ENCODE measurements around the gene COL12A1. TPM values are rescaled to one million over a fixed set of nuclear protein-coding genes. Genes with fewer than 3 reads are reported as not detected.

The COL12A1 gene
- total RNA-seq, 2 donors from 2014 or later = 0.13 to 0.64 TPM

- no peak for TF ChIP-seq CTCF (conservative IDR thresholded peaks at IDR 0.05)
- Histone ChIP-seq H3K4me1 (ENCODE audit: control insufficient read depth, insufficient read depth, low read length) (peaks cover 7% of the 10 kb centered on the region), H3K27ac (ENCODE audit: low read depth, low read length) (no peak overlapping the region), H3K27me3 (ENCODE audit: control insufficient read depth, insufficient read depth, low read length, poor library complexity, severe bottlenecking) (no peaks in the 10 kb centered on the region), H3K4me3 (ENCODE audit: low read length) (no peak overlapping the region), H3K36me3 (ENCODE audit: control insufficient read depth, insufficient read depth, low read length) (no peaks in the 10 kb centered on the region), H3K9me3 (ENCODE audit: control insufficient read depth, low read length) (no peaks in the 10 kb centered on the region), H3K9ac (ENCODE audit: extremely low read depth, low read length, poor library complexity, severe bottlenecking) (no peak overlapping the region)
- H3K4me3 Mint-ChIP-seq = no peak overlapping the region
- WGBS, 2 experiments (ENCODE audit: insufficient coverage in 1 of 2, insufficient read length in 1 of 2) = 92% methylated on average over 2 of the region's 2 CpGs; no CpG with 5 or more reads in 1 of the 2 experiments
- no peaks in the 10 kb centered on the region for H3K9me3 Mint-ChIP-seq
- H3K27ac Mint-ChIP-seq = no peak overlapping the region
- no peak for DNase-seq
- H3K27me3 Mint-ChIP-seq (ENCODE audit: insufficient read depth) = peaks cover 10% of the 10 kb centered on the region
- peaks cover 12% of the 10 kb centered on the region for H3K4me1 Mint-ChIP-seq
- no peaks in the 10 kb centered on the region for H3K36me3 Mint-ChIP-seq (ENCODE audit: low read depth)
These were observed 116.5 kb downstream of the COL12A1 start for GRCh38 chr6:75089151-75089897.

GRCh38 chr6:75085931-75086635 is 119.8 kb downstream of the COL12A1 start:
- H3K9me3 ChIP-seq (ENCODE audit: control insufficient read depth, low read length) = no peaks in the 10 kb centered on the region
- no peak overlapping the region for H3K4me3 Mint-ChIP-seq
- peaks cover 23% of the 10 kb centered on the region for H3K27me3 Mint-ChIP-seq (ENCODE audit: insufficient read depth)
- H3K36me3 Mint-ChIP-seq (ENCODE audit: low read depth) = no peaks in the 10 kb centered on the region
- H3K27ac ChIP-seq (ENCODE audit: low read depth, low read length) = no peak overlapping the region
- WGBS, 2 experiments (ENCODE audit: insufficient coverage in 1 of 2, insufficient read length in 1 of 2) = 91 to 95% methylated on average over 8 to 12 of the region's 13 CpGs
- no peak overlapping the region for H3K4me3 ChIP-seq (ENCODE audit: low read length)
- H3K4me1 ChIP-seq (ENCODE audit: control insufficient read depth, insufficient read depth, low read length) = peaks cover 7% of the 10 kb centered on the region
- no peak overlapping the region for H3K9ac ChIP-seq (ENCODE audit: extremely low read depth, low read length, poor library complexity, severe bottlenecking)
- no peaks in the 10 kb centered on the region for H3K9me3 Mint-ChIP-seq
- H3K27me3 ChIP-seq (ENCODE audit: control insufficient read depth, insufficient read depth, low read length, poor library complexity, severe bottlenecking) = no peaks in the 10 kb centered on the region
- H3K36me3 ChIP-seq (ENCODE audit: control insufficient read depth, insufficient read depth, low read length) = no peaks in the 10 kb centered on the region
- H3K4me1 Mint-ChIP-seq = peaks cover 12% of the 10 kb centered on the region
- no peak for DNase-seq
- TF ChIP-seq CTCF (conservative IDR thresholded peaks at IDR 0.05) = no peak
- no peak overlapping the region for H3K27ac Mint-ChIP-seq

GRCh38 chr6:75084872-75085381 is 120.9 kb downstream of the COL12A1 start:
- WGBS, 2 experiments (ENCODE audit: insufficient coverage in 1 of 2, insufficient read length in 1 of 2) = 80 to 92% methylated on average over 13 to 33 of the region's 33 CpGs
- peak; percentile 81 for DNase-seq
- Histone ChIP-seq H3K4me1 (ENCODE audit: control insufficient read depth, insufficient read depth, low read length) (peaks cover 3% of the 10 kb centered on the region), H3K9me3 (ENCODE audit: control insufficient read depth, low read length) (no peaks in the 10 kb centered on the region), H3K36me3 (ENCODE audit: control insufficient read depth, insufficient read depth, low read length) (no peaks in the 10 kb centered on the region), H3K27ac (ENCODE audit: low read depth, low read length) (no peak overlapping the region), H3K9ac (ENCODE audit: extremely low read depth, low read length, poor library complexity, severe bottlenecking) (no peak overlapping the region), H3K27me3 (ENCODE audit: control insufficient read depth, insufficient read depth, low read length, poor library complexity, severe bottlenecking) (no peaks in the 10 kb centered on the region), H3K4me3 (ENCODE audit: low read length) (peak overlapping the region; percentile 2)
- Mint-ChIP-seq H3K27ac (no peak overlapping the region), H3K36me3 (ENCODE audit: low read depth) (no peaks in the 10 kb centered on the region), H3K4me1 (peaks cover 12% of the 10 kb centered on the region), H3K27me3 (ENCODE audit: insufficient read depth) (peaks cover 30% of the 10 kb centered on the region), H3K4me3 (peak overlapping the region; percentile 51), H3K9me3 (no peaks in the 10 kb centered on the region)
- TF ChIP-seq CTCF (conservative IDR thresholded peaks at IDR 0.05) = no peak
